ENCODE measurements around the gene GPBP1.
"Not testable (repeated sequence)": the region's sequence is repeated elsewhere in the genome, so short reads cannot be mapped to it uniquely, and the experiment has no call there.

GPBP1 gene

GRCh38 chr5:57292336-57292735 lies 118.5 kb downstream of the GPBP1 start:
- no peak for DNase-seq

GRCh38 chr5:57298295-57298984 lies 124.6 kb downstream of the GPBP1 start:
- peak; percentile 78 for DNase-seq

- DNase-seq: peak; percentile 6
Measured at GRCh38 chr5:57298985-57299491, 125.2 kb downstream of the GPBP1 start.

GRCh38 chr5:57299986-57300385 lies 126.1 kb downstream of the GPBP1 start:
- no peak for DNase-seq

- peak; percentile 15 for DNase-seq
Measured at GRCh38 chr5:57302164-57302563, 128.3 kb downstream of the GPBP1 start.

GRCh38 chr5:57302643-57303042 lies 128.8 kb downstream of the GPBP1 start:
- no peak for DNase-seq

- DNase-seq: no peak
Measured at GRCh38 chr5:57303985-57304384, 130.1 kb downstream of the GPBP1 start.

- no peak for DNase-seq
Measured at GRCh38 chr5:57304931-57305330, 131.1 kb downstream of the GPBP1 start.

GRCh38 chr5:57306359-57306758 lies 132.5 kb downstream of the GPBP1 start:
- no peak for DNase-seq

- no peak for DNase-seq
Measured at GRCh38 chr5:57307516-57307915, 133.7 kb downstream of the GPBP1 start.

GRCh38 chr5:57309022-57309421 lies 135.2 kb downstream of the GPBP1 start:
- not testable (repeated sequence) for DNase-seq

GRCh38 chr5:57311251-57311650 lies 137.4 kb downstream of the GPBP1 start:
- no peak for DNase-seq

GRCh38 chr5:57311921-57312735 lies 138.3 kb downstream of the GPBP1 start:
- no peak for DNase-seq

- DNase-seq: no peak
Measured at GRCh38 chr5:57313716-57314115, 139.9 kb downstream of the GPBP1 start.
